Fibroblast of mammary gland (primary cell): ENCODE data around the gene FAAH.

Source experiments
- DNase-seq: peaks from one replicate; pipeline ENCODE4 v3.0.0-alpha.2; 2010; ENCODE audit warnings: low read depth
- H3K4me3 ChIP-seq: 2 replicates; pipeline ENCODE4 v1.5.1; 2011; ENCODE audit warnings: low read depth, mild to moderate bottlenecking, low read length, moderate library complexity; ENCODE audit not compliant: control insufficient read depth
- CTCF ChIP-seq: conservative IDR thresholded peaks from 2 replicates; pipeline ENCODE4 v1.5.1; 2011; ENCODE audit warnings: low read depth, low read length, inconsistent platforms; ENCODE audit not compliant: control insufficient read depth, insufficient read depth

FAAH gene

GRCh38 chr1:46449223-46450159 lies 55.4 kb downstream of the FAAH start:
- DNase-seq: no peak
- H3K4me3 ChIP-seq: no peak overlapping the region
- TF ChIP-seq CTCF: no peak

- no peak for TF ChIP-seq CTCF
- no peak for DNase-seq
- no peak overlapping the region for H3K4me3 ChIP-seq
Observed at GRCh38 chr1:46450160-46450517, 56.0 kb downstream of the FAAH start.

DNA sequence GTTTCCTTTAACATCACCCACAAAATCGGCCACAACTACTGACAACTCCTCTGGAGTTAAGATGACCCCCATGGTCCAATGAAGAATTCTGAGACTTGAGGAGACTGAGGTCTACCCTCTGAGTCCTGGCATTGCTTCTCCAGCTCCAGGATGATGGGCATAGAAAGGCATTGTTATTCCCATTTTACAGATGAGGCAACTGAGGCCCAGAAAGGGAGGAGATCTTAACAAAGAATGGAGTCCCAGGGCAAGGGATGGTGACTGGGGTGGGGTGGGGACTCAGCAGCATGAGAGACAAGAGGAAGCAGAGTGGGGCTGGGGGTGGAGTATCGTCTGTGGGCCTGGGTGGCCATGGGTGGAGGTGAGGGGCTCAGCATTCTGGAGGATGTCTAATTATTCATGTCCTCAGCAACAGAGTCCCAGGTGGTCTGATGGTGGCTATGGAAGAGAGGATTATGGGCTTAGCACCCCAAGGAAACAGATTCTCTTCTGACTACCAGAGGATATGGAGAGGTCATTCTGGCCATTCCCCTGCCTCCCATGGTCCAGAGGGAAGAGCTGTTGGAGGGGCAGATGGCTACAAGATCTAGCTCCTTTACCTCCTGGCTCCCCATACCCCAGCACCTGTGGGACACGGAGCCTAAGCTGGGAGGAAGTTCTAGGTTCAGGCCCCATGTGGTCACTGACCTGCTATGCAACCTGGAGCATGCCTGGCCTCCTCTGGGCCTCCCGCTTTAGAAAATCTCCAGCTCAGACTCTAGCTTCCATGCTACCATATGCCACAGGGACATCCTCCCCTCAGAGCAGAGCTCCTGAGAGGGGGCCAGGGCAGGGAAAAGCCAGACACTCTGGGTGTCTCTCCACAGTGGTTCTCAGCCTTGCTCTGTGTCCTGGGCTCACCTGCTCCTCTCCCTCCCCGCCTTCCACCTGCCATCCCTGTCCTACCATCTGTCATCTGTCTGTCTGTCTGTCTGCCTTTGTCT lies 58.1 kb downstream of the FAAH start:
- TF ChIP-seq CTCF: no peak
- no peak overlapping the region for H3K4me3 ChIP-seq
- no peak for DNase-seq

DNA sequence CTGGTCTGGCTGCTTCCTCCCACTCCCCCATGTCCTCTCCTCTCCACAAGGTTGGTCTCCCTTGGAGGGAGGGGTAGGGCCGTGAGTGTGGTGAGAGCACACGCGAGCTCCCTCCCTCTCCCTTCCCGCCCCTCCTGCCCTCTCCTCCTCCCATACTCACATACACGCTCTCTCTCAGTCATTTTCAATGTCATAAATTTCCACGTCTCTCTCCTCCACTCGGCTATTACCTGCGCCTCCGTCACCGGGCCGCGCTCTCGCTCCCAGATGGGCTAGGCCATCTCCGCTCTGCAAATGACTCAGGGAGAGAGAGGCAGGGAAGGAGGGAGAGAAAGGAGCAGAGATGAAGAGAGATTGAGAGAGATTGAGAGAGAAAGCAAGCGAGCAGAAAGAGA lies 58.8 kb downstream of the FAAH start:
- TF ChIP-seq CTCF: no peak
- no peak for DNase-seq
- no peak overlapping the region for H3K4me3 ChIP-seq

- no peak overlapping the region for H3K4me3 ChIP-seq
- TF ChIP-seq CTCF: no peak
Observed at GRCh38 chr1:46453449-46453848, 59.3 kb downstream of the FAAH start.

GRCh38 chr1:46455951-46456350 lies 61.8 kb downstream of the FAAH start:
- DNase-seq: no peak
- H3K4me3 ChIP-seq: no peak overlapping the region
- TF ChIP-seq CTCF: no peak

More at GRCh38 chr1:46453449-46453848, 59.3 kb downstream of the FAAH start:
- DNase-seq: no peak
